Sigmoid colon (tissue), 7 donors: ENCODE measurements around the gene TLR4. TPM values are rescaled to one million over a fixed set of nuclear protein-coding genes. Genes with fewer than 3 reads are reported as not detected.
A peak's percentile ranks its signal among the peaks of the same experiment; 100 is the strongest.

ENCODE experiments used
- DNase-seq: peaks from one replicate; pipeline ENCODE4 v3.0.0-alpha.2; 2019
- H3K27ac ChIP-seq, 4 donors: fragments of 200-600 bp; sonication (generic); one replicate each; pipeline ENCODE4 v1.5.1; 2016 to 2019; ENCODE audit warnings: mild to moderate bottlenecking in 1 of 4
- H3K27me3 ChIP-seq, 3 donors: fragments of 200-600 bp; sonication (generic); one replicate each; pipeline ENCODE4 v1.5.1; 2019; ENCODE audit warnings: mild to moderate bottlenecking in 1 of 3
- H3K36me3 ChIP-seq, 4 donors: fragments of 200-600 bp; sonication (generic); one replicate each; pipeline ENCODE4 v1.5.1; 2016 to 2019
- H3K4me1 ChIP-seq, 4 donors: fragments of 200-600 bp; sonication (generic); one replicate each; pipeline ENCODE4 v1.5.1; 2017 to 2019
- H3K4me3 ChIP-seq, 4 donors: fragments of 200-600 bp; sonication (generic); one replicate each; pipeline ENCODE4 v1.5.1; 2017 to 2019; ENCODE audit warnings: mild to moderate bottlenecking in 2 of 4, moderate library complexity in 1 of 4
- H3K9me3 ChIP-seq, 4 donors: fragments of 200-600 bp in 3 of 4; sonication (generic) in 3 of 4; one replicate each; pipeline versions ENCODE4 v1.5.1 to v1.6.1; 2013 to 2019
- EP300 ChIP-seq, 4 donors: sonication (generic); formaldehyde crosslinking; IDR thresholded peaks; one replicate each; pipeline ENCODE4 v1.6.1; 2017; ENCODE audit warnings: antibody characterized with exemption in 4 of 4
- POLR2A ChIP-seq, 2 donors: fragments of 450-650 bp; IDR thresholded peaks; one replicate each; pipeline ENCODE4 v1.6.1; 2016; ENCODE audit warnings: antibody characterized with exemption in 2 of 2, mild to moderate bottlenecking in 2 of 2, moderate library complexity in 2 of 2
- POLR2AphosphoS5 ChIP-seq, 4 donors: sonication (generic); formaldehyde crosslinking; IDR thresholded peaks; one replicate each; pipeline ENCODE4 v1.6.1; 2017; ENCODE audit warnings: antibody characterized with exemption in 4 of 4
- WGBS, 2 donors: extraction: QIAGEN DNeasy Blood & Tissue Kit; methylation state at CpG; one replicate each; pipeline ENCODE4 v1.1.7; 2013; 5-methylcytosine and 5-hydroxymethylcytosine counted together
- intact Hi-C: fragments of 100-400 bp; cut with DNase I; formaldehyde crosslinking; loops from one replicate; pipeline ENCODE4 v1.15.1; 2023
- polyA plus RNA-seq, 3 donors: library from polyadenylated mRNA; stranded (reverse); fragments of 200-250 nt; gene quantifications; one replicate each; pipeline ENCODE4 v1.2.3, GENCODE V29; 2013
- total RNA-seq, 4 donors: library from RNA; depleted of rRNA; stranded (reverse); fragments of >200 nt; gene quantifications; one replicate each; pipeline ENCODE4 v1.1.0, GENCODE V29; 2016
- TF ChIP-seq, protein P1 (sequence below), 4 experiments: fragments of 450-650 bp in 3 of 4; fragments of 200-600 bp in 1 of 4; IDR thresholded peaks; one replicate each; pipeline ENCODE4 v1.5.1; 2016 to 2019; ENCODE audit warnings: antibody characterized with exemption in 4 of 4, mild to moderate bottlenecking in 3 of 4, moderate library complexity in 2 of 4
- donor health status: healthy with polysubstance abuse.
- donor health status: Bipolar disorder and iron deficiency.
- donor health status: healthy.

The TLR4 gene
- total and polyA plus RNA-seq, 7 donors: 4.0 to 24.6 (median 10.5) TPM

DNA sequence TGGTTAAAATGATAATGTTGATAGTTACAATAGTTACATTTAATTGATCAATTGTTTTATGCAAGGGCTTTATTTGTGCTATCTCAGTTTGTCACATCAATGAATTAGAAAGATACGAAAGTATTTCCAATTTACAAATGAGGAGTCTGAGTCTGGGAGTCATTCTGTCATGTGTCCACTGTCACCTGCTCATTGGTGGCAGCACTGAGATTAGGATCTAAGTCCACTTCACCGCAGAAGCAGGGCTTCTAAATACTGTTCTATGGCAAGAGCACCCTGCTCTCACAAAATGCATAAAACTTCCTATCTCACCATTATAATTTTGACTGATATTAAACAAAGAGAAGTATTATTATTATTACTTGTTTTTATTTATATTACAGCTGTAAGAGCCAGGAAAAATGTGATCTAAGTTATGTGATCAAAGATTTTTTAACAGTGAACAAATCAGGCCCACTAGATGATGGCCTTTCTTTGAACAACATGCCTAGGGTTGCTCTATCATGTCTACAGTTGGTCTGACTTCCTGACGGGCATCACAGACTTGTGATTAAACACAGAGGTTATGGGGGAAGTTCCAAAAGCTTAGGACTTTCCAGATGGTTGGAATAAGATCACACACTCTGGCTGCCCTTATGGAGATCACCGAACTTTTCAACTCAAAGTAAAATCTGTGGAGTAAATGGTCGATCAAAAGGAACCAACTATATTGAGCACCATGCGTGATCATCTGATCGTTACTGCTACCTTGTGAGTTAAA lies 15.1 kb downstream of the TLR4 start:
- no peak overlapping the region for H3K27ac ChIP-seq
- no peak for DNase-seq
- H3K36me3 ChIP-seq: no peaks in the 10 kb centered on the region
- H3K27me3 ChIP-seq: no peaks in the 10 kb centered on the region
- WGBS, 2 donors: 89 to 90% methylated on average over 7 of the region's 7 CpGs
- intact Hi-C loops: no loop called here
- H3K9me3 ChIP-seq: no peaks in the 10 kb centered on the region
- H3K4me3 ChIP-seq: no peak overlapping the region
- peaks cover 0 to 13% (median 9%) of the 10 kb centered on the region in 4 donors for H3K4me1 ChIP-seq
- TF ChIP-seq EP300 (IDR thresholded peaks at IDR 0.05): no peak
- no peak for TF ChIP-seq POLR2AphosphoS5 (IDR thresholded peaks at IDR 0.05)
- TF ChIP-seq POLR2A (IDR thresholded peaks at IDR 0.05): no peak
- TF ChIP-seq, protein P1, sequence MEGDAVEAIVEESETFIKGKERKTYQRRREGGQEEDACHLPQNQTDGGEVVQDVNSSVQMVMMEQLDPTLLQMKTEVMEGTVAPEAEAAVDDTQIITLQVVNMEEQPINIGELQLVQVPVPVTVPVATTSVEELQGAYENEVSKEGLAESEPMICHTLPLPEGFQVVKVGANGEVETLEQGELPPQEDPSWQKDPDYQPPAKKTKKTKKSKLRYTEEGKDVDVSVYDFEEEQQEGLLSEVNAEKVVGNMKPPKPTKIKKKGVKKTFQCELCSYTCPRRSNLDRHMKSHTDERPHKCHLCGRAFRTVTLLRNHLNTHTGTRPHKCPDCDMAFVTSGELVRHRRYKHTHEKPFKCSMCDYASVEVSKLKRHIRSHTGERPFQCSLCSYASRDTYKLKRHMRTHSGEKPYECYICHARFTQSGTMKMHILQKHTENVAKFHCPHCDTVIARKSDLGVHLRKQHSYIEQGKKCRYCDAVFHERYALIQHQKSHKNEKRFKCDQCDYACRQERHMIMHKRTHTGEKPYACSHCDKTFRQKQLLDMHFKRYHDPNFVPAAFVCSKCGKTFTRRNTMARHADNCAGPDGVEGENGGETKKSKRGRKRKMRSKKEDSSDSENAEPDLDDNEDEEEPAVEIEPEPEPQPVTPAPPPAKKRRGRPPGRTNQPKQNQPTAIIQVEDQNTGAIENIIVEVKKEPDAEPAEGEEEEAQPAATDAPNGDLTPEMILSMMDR (IDR thresholded peaks at IDR 0.05): no peak

DNA sequence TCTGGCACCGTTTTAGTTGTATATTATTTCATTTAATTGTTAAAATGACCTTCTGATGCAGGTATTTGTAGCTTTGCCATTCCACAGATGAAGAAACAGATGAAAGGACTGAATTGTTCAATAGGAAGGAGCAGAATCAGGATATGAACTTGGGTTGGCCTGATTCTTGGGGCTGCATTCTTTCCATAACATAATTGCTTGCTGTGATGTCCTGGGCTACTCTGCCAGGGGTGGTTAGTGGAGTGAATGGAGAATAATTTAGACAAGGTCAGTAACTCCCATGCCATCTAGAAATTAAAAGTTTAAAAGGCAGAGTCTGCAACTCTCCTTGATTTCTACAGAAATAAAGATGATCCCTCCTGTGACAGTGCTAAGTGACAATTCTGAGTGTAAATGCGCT lies 15.9 kb downstream of the TLR4 start:
- DNase-seq: no peak
- Histone ChIP-seq H3K27me3 (no peaks in the 10 kb centered on the region), H3K4me1 (peaks cover 0 to 13% (median 9%) of the 10 kb centered on the region in 4 donors), H3K4me3 (no peak overlapping the region), H3K36me3 (no peaks in the 10 kb centered on the region), H3K9me3 (no peaks in the 10 kb centered on the region), H3K27ac (peak overlapping the region in 1 of 4 donors; percentile 44)
- TF ChIP-seq EP300 (IDR thresholded peaks at IDR 0.05) (no peak), POLR2AphosphoS5 (IDR thresholded peaks at IDR 0.05) (no peak), POLR2A (IDR thresholded peaks at IDR 0.05) (no peak)
- TF ChIP-seq, protein P1 (IDR thresholded peaks at IDR 0.05): no peak
- intact Hi-C loops: no loop called here
- WGBS, 2 donors: 69 to 80% methylated on average over 2 of the region's 2 CpGs

DNA sequence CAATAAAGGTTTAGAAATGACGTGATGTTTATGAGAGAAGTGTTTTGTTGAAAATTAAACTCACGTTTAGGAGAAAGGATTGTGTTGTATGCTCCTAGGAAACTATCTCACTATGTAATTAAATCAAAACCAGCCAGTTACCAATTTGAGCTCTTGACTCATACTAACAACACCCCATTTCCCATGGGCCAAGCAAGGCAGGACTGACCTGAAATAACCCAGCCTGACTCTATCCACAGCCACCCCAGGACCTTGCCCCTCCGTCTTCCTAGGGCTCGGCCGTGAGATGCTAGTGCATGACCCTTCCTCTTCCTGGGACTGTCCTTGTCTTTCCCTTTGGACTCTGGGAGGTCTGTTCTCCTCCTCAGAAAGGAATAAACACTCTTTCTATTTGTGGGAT lies 16.4 kb downstream of the TLR4 start:
- intact Hi-C loops: no loop called here
- no peak overlapping the region for H3K4me3 ChIP-seq
- no peak for TF ChIP-seq EP300 (IDR thresholded peaks at IDR 0.05)
- no peak for TF ChIP-seq POLR2AphosphoS5 (IDR thresholded peaks at IDR 0.05)
- TF ChIP-seq, protein P1 (IDR thresholded peaks at IDR 0.05): no peak
- no peak for TF ChIP-seq POLR2A (IDR thresholded peaks at IDR 0.05)
- H3K36me3 ChIP-seq: no peaks in the 10 kb centered on the region
- WGBS, 2 donors: 13 to 50% methylated on average over 5 of the region's 5 CpGs
- no peaks in the 10 kb centered on the region for H3K9me3 ChIP-seq
- H3K27me3 ChIP-seq: no peaks in the 10 kb centered on the region
- peak; percentile 63 for DNase-seq
- peak overlapping the region in 2 of 4 donors; percentile 8 to 44 for H3K27ac ChIP-seq
- H3K4me1 ChIP-seq: peaks cover 0 to 13% (median 9%) of the 10 kb centered on the region in 4 donors

DNA sequence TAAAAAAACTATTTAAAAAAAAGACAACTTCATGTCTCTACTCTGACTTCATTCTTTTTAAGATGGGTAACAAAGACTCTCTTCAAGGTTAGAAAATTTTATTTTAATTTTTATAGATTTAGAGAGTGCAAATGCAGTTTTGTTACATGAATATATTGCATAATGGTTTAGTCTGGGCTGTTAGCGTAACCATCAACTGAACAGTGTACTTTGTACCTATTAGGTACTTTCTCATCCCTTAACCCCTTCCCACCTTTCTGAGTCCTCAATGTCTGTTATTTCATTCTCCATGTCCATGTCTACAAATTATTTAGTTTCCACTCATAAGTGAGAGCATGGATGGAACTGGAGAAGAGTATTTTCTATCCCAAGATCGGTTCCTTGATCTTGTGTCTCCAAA lies 16.8 kb downstream of the TLR4 start:
- peaks cover 0 to 16% (median 9%) of the 10 kb centered on the region in 4 donors for H3K4me1 ChIP-seq
- peak overlapping the region in 1 of 4 donors; percentile 8 for H3K27ac ChIP-seq
- 35 to 84% methylated on average over 2 of the region's 2 CpGs for WGBS, 2 donors
- no peaks in the 10 kb centered on the region for H3K27me3 ChIP-seq
- H3K36me3 ChIP-seq: no peaks in the 10 kb centered on the region
- no peaks in the 10 kb centered on the region for H3K9me3 ChIP-seq
- TF ChIP-seq POLR2AphosphoS5 (IDR thresholded peaks at IDR 0.05) (no peak), EP300 (IDR thresholded peaks at IDR 0.05) (no peak), POLR2A (IDR thresholded peaks at IDR 0.05) (no peak)
- TF ChIP-seq, protein P1 (IDR thresholded peaks at IDR 0.05): no peak
- intact Hi-C loops: no loop called here
- no peak for DNase-seq
- no peak overlapping the region for H3K4me3 ChIP-seq
